HepG2 (cell line): ENCODE results near the gene GNAI2. TPM values are rescaled to one million over a fixed set of nuclear protein-coding genes. Genes with fewer than 3 reads are reported as not detected.

ENCODE experiments used
- ETV5 ChIP-seq: IDR thresholded peaks from 2 replicates; pipeline ENCODE4 v1.6.1; 2018; ENCODE audit warnings: missing biosample characterization, missing genetic modification reagents, inconsistent platforms, borderline replicate concordance
- HMG20B ChIP-seq: conservative IDR thresholded peaks from 2 replicates; pipeline ENCODE4 v1.6.1; 2016; ENCODE audit warnings: missing genetic modification reagents, missing compliant biosample characterization
- KDM1A ChIP-seq: IDR thresholded peaks from 2 replicates; pipeline ENCODE4 v1.6.1; 2016; ENCODE audit warnings: missing compliant biosample characterization
- SRF ChIP-seq: IDR thresholded peaks from 2 replicates; pipeline ENCODE4 v1.6.1; 2011; ENCODE audit warnings: mild to moderate bottlenecking, low read depth, low read length, moderate library complexity
- TSC22D2 ChIP-seq: sonication (generic); formaldehyde crosslinking; IDR thresholded peaks from 2 replicates; pipeline ENCODE4 v1.5.1; 2020; ENCODE audit warnings: missing genetic modification reagents, mild to moderate bottlenecking, borderline replicate concordance
- ZNF263 ChIP-seq: sonication (generic); formaldehyde crosslinking; IDR thresholded peaks from 2 replicates; pipeline ENCODE4 v1.4.0; 2020; ENCODE audit warnings: missing genetic modification reagents
- ZNF607 ChIP-seq: sonication (generic); formaldehyde crosslinking; IDR thresholded peaks from 2 replicates; pipeline ENCODE4 v1.5.1; 2020; ENCODE audit warnings: missing genetic modification reagents, mild to moderate bottlenecking, borderline replicate concordance
- ZNF747 ChIP-seq: sonication (generic); formaldehyde crosslinking; IDR thresholded peaks from 2 replicates; pipeline ENCODE4 v1.8.1; 2023; ENCODE audit warnings: missing genetic modification reagents, mild to moderate bottlenecking, borderline replicate concordance
- ZNF768 ChIP-seq: sonication (generic); formaldehyde crosslinking; IDR thresholded peaks from 2 replicates; pipeline ENCODE4 v1.4.0; 2020; ENCODE audit warnings: missing genetic modification reagents
- polyA plus RNA-seq, 8 experiments: library from polyadenylated mRNA; depleted of rRNA in 3 of 8; stranded (reverse) in 7 of 8; unstranded in 1 of 8; fragments of >200 nt; fragmentation: Illumina TruSeq in 4 of 8; extraction: Trizol in 4 of 8; gene quantifications; 2 replicates each; pipeline versions ENCODE4 v1.2.1 to v1.2.3, GENCODE V29; 2011 to 2016; ENCODE audit warnings: low read depth in 4 of 8, missing spikeins in 1 of 8, mixed read lengths in 1 of 8; ENCODE audit not compliant: insufficient read depth in 1 of 8
- total RNA-seq, 5 experiments: library from RNA; depleted of rRNA; stranded (reverse); fragments of >200 nt; fragmentation: Illumina TruSeq; extraction: Trizol; gene quantifications; 2 replicates each; pipeline ENCODE4 v1.2.3, GENCODE V29; 2016; ENCODE audit warnings: low read depth in 1 of 5
- TF ChIP-seq, protein P1 (sequence below): sonication (generic); formaldehyde crosslinking; conservative IDR thresholded peaks from 2 replicates; pipeline ENCODE4 v1.4.0; 2020; ENCODE audit warnings: missing genetic modification reagents
- TF ChIP-seq, protein P2 (sequence below): sonication (generic); formaldehyde crosslinking; IDR thresholded peaks from 2 replicates; pipeline ENCODE4 v1.4.0; 2020; ENCODE audit warnings: missing genetic modification reagents, borderline replicate concordance
- TF ChIP-seq, protein P3 (sequence below): sonication (generic); formaldehyde crosslinking; IDR thresholded peaks from 2 replicates; pipeline ENCODE4 v1.5.0; 2020; ENCODE audit warnings: missing genetic modification reagents
- TF ChIP-seq, protein P4 (sequence below), 2 experiments: sonication (generic) in 1 of 2; formaldehyde crosslinking in 1 of 2; IDR thresholded peaks; 2 replicates each; pipeline versions ENCODE4 v1.5.1 to v1.6.1; 2011 to 2020; ENCODE audit warnings: borderline replicate concordance in 1 of 2, low read depth in 1 of 2, low read length in 1 of 2, mild to moderate bottlenecking in 1 of 2, missing genetic modification reagents in 1 of 2, moderate library complexity in 1 of 2
- TF ChIP-seq, protein P5 (sequence below): sonication (generic); formaldehyde crosslinking; IDR thresholded peaks from 2 replicates; pipeline ENCODE4 v1.9.0; 2021; ENCODE audit warnings: missing genetic modification reagents, mild to moderate bottlenecking, borderline replicate concordance

Gene GNAI2
- total and polyA plus RNA-seq, 2 of the 13 experiments (the other 11 are each of a cell fraction or from before 2014, with no cell fraction given), result 51.1 to 66.2 TPM

DNA sequence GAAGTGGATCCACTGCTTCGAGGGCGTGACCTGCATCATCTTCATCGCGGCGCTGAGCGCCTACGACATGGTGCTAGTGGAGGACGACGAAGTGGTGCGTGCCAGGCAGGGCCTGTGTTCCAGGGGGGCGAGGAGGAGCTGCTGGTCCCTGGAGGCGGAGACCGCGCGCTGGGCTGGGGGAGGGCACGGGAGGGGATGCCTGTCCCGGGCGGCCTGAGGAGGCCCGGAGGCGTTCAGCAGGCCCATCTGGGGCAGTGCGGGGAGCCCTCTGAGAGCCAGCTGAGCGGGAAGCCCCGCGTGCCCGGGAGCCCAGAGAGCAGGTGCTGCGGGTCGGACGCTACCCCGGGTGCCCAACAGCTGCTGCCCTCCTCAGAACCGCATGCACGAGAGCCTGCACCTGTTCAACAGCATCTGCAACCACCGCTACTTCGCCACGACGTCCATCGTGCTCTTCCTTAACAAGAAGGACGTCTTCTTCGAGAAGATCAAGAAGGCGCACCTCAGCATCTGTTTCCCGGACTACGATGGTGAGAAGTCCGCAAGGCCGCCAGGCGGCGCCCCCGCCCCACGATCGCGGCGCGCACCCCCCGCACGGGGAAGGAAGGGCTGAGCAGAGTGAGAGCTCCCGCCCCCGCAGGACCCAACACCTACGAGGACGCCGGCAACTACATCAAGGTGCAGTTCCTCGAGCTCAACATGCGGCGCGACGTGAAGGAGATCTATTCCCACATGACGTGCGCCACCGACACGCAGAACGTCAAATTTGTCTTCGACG lies 41.7 kb upstream of the GNAI2 start (continued):
- TF ChIP-seq, protein P1, sequence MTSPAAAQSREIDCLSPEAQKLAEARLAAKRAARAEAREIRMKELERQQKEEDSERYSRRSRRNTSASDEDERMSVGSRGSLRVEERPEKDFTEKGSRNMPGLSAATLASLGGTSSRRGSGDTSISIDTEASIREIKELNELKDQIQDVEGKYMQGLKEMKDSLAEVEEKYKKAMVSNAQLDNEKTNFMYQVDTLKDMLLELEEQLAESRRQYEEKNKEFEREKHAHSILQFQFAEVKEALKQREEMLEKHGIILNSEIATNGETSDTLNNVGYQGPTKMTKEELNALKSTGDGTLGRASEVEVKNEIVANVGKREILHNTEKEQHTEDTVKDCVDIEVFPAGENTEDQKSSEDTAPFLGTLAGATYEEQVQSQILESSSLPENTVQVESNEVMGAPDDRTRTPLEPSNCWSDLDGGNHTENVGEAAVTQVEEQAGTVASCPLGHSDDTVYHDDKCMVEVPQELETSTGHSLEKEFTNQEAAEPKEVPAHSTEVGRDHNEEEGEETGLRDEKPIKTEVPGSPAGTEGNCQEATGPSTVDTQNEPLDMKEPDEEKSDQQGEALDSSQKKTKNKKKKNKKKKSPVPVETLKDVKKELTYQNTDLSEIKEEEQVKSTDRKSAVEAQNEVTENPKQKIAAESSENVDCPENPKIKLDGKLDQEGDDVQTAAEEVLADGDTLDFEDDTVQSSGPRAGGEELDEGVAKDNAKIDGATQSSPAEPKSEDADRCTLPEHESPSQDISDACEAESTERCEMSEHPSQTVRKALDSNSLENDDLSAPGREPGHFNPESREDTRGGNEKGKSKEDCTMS (CRISPR knock-in tag), result no peak
- TF ChIP-seq, protein P2, sequence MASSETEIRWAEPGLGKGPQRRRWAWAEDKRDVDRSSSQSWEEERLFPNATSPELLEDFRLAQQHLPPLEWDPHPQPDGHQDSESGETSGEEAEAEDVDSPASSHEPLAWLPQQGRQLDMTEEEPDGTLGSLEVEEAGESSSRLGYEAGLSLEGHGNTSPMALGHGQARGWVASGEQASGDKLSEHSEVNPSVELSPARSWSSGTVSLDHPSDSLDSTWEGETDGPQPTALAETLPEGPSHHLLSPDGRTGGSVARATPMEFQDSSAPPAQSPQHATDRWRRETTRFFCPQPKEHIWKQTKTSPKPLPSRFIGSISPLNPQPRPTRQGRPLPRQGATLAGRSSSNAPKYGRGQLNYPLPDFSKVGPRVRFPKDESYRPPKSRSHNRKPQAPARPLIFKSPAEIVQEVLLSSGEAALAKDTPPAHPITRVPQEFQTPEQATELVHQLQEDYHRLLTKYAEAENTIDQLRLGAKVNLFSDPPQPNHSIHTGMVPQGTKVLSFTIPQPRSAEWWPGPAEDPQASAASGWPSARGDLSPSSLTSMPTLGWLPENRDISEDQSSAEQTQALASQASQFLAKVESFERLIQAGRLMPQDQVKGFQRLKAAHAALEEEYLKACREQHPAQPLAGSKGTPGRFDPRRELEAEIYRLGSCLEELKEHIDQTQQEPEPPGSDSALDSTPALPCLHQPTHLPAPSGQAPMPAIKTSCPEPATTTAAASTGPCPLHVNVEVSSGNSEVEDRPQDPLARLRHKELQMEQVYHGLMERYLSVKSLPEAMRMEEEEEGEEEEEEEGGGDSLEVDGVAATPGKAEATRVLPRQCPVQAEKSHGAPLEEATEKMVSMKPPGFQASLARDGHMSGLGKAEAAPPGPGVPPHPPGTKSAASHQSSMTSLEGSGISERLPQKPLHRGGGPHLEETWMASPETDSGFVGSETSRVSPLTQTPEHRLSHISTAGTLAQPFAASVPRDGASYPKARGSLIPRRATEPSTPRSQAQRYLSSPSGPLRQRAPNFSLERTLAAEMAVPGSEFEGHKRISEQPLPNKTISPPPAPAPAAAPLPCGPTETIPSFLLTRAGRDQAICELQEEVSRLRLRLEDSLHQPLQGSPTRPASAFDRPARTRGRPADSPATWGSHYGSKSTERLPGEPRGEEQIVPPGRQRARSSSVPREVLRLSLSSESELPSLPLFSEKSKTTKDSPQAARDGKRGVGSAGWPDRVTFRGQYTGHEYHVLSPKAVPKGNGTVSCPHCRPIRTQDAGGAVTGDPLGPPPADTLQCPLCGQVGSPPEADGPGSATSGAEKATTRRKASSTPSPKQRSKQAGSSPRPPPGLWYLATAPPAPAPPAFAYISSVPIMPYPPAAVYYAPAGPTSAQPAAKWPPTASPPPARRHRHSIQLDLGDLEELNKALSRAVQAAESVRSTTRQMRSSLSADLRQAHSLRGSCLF, result no peak
- TF ChIP-seq TSC22D2 (peak; percentile 76; the same call in 1 of the 2 replicates), KDM1A (CRISPR knock-in tag) (no peak), SRF (no peak), ZNF747 (CRISPR knock-in tag) (no peak), HMG20B (CRISPR knock-in tag) (no peak), ZNF263 (CRISPR knock-in tag) (0 out of 2 replicates have a peak, but pooled peaks have one; percentile 36), ZNF768 (CRISPR knock-in tag) (no peak; the same call in 1 of the 2 replicates), ZNF607 (CRISPR knock-in tag) (peak; percentile 60; the same call in 1 of the 2 replicates), ETV5 (CRISPR knock-in tag) (peak; percentile 22; the same call in 1 of the 2 replicates)
- TF ChIP-seq, protein P3, sequence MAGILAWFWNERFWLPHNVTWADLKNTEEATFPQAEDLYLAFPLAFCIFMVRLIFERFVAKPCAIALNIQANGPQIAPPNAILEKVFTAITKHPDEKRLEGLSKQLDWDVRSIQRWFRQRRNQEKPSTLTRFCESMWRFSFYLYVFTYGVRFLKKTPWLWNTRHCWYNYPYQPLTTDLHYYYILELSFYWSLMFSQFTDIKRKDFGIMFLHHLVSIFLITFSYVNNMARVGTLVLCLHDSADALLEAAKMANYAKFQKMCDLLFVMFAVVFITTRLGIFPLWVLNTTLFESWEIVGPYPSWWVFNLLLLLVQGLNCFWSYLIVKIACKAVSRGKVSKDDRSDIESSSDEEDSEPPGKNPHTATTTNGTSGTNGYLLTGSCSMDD (CRISPR knock-in tag), result no peak
- TF ChIP-seq, protein P4, sequence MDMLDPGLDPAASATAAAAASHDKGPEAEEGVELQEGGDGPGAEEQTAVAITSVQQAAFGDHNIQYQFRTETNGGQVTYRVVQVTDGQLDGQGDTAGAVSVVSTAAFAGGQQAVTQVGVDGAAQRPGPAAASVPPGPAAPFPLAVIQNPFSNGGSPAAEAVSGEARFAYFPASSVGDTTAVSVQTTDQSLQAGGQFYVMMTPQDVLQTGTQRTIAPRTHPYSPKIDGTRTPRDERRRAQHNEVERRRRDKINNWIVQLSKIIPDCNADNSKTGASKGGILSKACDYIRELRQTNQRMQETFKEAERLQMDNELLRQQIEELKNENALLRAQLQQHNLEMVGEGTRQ (IDR thresholded peaks at IDR 0.05; ENCODE audit: low read depth, low read length), result no peak
- TF ChIP-seq, protein P4 (CRISPR knock-in tag; IDR thresholded peaks at IDR 0.05; ENCODE audit: borderline replicate concordance), result no peak
- TF ChIP-seq, protein P5, sequence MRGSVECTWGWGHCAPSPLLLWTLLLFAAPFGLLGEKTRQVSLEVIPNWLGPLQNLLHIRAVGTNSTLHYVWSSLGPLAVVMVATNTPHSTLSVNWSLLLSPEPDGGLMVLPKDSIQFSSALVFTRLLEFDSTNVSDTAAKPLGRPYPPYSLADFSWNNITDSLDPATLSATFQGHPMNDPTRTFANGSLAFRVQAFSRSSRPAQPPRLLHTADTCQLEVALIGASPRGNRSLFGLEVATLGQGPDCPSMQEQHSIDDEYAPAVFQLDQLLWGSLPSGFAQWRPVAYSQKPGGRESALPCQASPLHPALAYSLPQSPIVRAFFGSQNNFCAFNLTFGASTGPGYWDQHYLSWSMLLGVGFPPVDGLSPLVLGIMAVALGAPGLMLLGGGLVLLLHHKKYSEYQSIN (CRISPR knock-in tag), result no peak
